ENCODE measurements around the gene DGKB.

- TF ChIP-seq GATA2 (IDR thresholded peaks at IDR 0.05; ENCODE audit: low read depth, low read length) (no peak), GATA3 (IDR thresholded peaks at IDR 0.05; ENCODE audit: low read depth, low read length) (no peak)
These were observed 418.9 kb downstream of the DGKB start for GRCh38 chr7:14483663-14484062.
